Neuron (in vitro differentiated cells): Measurements from ENCODE around the gene TLL1.

ENCODE experiments used
- H2AFZ ChIP-seq: one replicate; pipeline ENCODE4 v1.6.1; 2013; ENCODE audit warnings: low read depth, mild to moderate bottlenecking, inconsistent platforms, low read length, moderate library complexity
- H3K27me3 ChIP-seq: one replicate; pipeline ENCODE4 v1.6.1; 2013; ENCODE audit warnings: low read length; ENCODE audit not compliant: insufficient read depth
- H3K36me3 ChIP-seq: one replicate; pipeline ENCODE4 v1.6.1; 2013; ENCODE audit warnings: low read length; ENCODE audit not compliant: insufficient read depth
- H3K4me1 ChIP-seq: one replicate; pipeline ENCODE4 v1.6.1; 2013; ENCODE audit warnings: low read length; ENCODE audit not compliant: insufficient read depth
- H3K4me3 ChIP-seq: 2 replicates; pipeline ENCODE4 v1.5.1; 2013; ENCODE audit warnings: mild to moderate bottlenecking, low read length, moderate library complexity
- H3K9me3 ChIP-seq: one replicate; pipeline ENCODE4 v1.6.1; 2013; ENCODE audit warnings: low read length

The TLL1 gene

DNA sequence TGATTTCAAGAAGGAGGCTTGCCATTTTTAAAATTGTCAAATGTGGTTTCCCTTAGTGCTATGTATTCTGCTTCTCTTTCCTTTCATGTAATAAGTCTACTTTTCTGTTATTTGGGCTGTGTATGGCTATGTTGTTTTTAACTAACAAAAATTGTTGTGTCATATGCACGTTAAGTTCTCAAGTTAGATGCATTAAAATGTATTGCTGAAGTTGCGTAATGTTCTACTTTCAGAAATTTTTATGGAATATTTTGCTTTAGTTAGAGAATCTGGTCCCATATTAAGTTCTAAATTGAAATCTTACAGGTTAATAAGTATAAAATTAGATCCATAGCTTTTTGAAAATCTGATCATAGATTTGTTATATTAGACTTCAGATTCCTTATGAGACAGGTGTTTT lies 133.2 kb downstream of the TLL1 start:
- no peak overlapping the region for H3K4me3 ChIP-seq
- H3K4me1 ChIP-seq, result no peaks in the 10 kb centered on the region
- H3K27me3 ChIP-seq, result no peaks in the 10 kb centered on the region

GRCh38 chr4:166008510-166008909 lies 135.5 kb downstream of the TLL1 start:
- Histone ChIP-seq H3K9me3 (no peaks in the 10 kb centered on the region), H3K36me3 (no peaks in the 10 kb centered on the region), H3K27me3 (no peaks in the 10 kb centered on the region), H3K4me3 (no peak overlapping the region), H2AFZ (no peak overlapping the region), H3K4me1 (no peaks in the 10 kb centered on the region)

More for the DNA sequence above, 133.2 kb downstream of the TLL1 start:
- Histone ChIP-seq H2AFZ (no peak overlapping the region), H3K36me3 (no peaks in the 10 kb centered on the region), H3K9me3 (no peaks in the 10 kb centered on the region)

- H3K4me1 ChIP-seq, result no peaks in the 10 kb centered on the region
These were observed 139.3 kb downstream of the TLL1 start for GRCh38 chr4:166012129-166013030.

GRCh38 chr4:166014411-166014810 lies 141.4 kb downstream of the TLL1 start:
- H3K4me3 ChIP-seq, result no peak overlapping the region
- H3K27me3 ChIP-seq, result no peaks in the 10 kb centered on the region
- no peaks in the 10 kb centered on the region for H3K4me1 ChIP-seq
- H3K36me3 ChIP-seq, result no peaks in the 10 kb centered on the region
- H2AFZ ChIP-seq, result no peak overlapping the region
- H3K9me3 ChIP-seq, result no peaks in the 10 kb centered on the region

More at GRCh38 chr4:166012129-166013030, 139.3 kb downstream of the TLL1 start:
- H3K27me3 ChIP-seq, result no peaks in the 10 kb centered on the region
- H3K9me3 ChIP-seq, result no peaks in the 10 kb centered on the region
- no peak overlapping the region for H3K4me3 ChIP-seq
- H3K36me3 ChIP-seq, result no peaks in the 10 kb centered on the region
- H2AFZ ChIP-seq, result no peak overlapping the region

GRCh38 chr4:166017804-166018203 lies 144.8 kb downstream of the TLL1 start:
- H3K9me3 ChIP-seq, result no peaks in the 10 kb centered on the region
- no peaks in the 10 kb centered on the region for H3K27me3 ChIP-seq
- H3K4me3 ChIP-seq, result no peak overlapping the region
- no peak overlapping the region for H2AFZ ChIP-seq
- no peaks in the 10 kb centered on the region for H3K4me1 ChIP-seq
- H3K36me3 ChIP-seq, result no peaks in the 10 kb centered on the region

DNA sequence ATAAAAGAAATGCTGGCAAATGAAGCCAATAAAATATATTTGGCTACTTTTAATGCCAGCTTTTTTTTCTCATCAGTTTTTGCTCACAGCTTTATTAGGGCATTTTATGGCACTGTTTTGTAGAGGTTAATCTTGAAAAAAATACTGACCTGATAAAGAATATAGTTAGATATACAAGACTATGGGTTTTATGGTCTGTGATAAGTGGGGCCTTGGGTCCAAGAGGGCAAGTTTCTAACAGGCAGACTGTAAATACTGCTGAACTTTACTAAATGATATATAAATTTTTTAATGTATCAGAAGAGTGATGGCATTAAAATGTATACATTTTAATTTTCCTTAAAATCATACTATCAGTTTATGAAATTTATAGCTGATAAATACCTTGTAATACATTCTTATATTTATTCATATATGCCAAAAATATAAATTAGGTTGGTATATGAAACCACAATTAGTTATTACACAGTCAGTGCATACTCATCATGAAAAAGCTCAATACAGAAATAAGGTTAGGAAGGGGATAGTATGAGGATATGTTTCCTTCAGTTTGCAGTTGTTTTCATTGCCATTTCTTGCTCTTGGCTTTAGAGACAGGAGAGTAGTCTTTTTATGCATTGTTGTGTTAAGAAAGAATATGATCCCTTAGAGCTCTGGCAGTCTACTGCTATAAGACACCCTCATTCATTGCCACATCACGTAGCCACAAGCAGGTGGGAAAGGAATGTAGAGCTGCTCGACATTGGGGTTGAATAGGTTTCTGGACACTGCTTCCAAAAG lies 146.6 kb downstream of the TLL1 start:
- Histone ChIP-seq H3K4me1 (no peaks in the 10 kb centered on the region), H3K36me3 (no peaks in the 10 kb centered on the region), H3K27me3 (no peaks in the 10 kb centered on the region), H2AFZ (no peak overlapping the region), H3K9me3 (no peaks in the 10 kb centered on the region), H3K4me3 (no peak overlapping the region)

DNA sequence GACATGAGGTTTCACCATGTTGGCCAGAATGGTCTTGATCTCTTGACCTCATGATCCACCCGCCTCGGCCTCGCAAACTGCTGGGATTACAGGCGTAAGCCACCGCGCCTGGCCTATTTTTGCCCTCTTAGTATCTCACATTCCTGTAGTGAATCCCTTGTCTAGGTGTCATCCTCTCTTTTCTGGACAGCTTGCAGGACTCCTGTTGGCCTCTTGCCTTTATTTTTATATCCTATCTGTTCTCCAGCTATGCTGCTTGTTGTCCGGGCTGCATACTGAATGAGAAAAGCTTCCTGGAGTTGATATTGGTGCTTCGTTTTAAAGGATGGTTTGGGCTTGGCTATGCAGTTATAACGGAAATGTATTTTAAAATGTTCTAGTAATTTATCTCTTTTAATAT lies 148.6 kb downstream of the TLL1 start:
- Histone ChIP-seq H2AFZ (no peak overlapping the region), H3K9me3 (no peaks in the 10 kb centered on the region), H3K36me3 (no peaks in the 10 kb centered on the region), H3K27me3 (no peaks in the 10 kb centered on the region), H3K4me3 (no peak overlapping the region), H3K4me1 (no peaks in the 10 kb centered on the region)

DNA sequence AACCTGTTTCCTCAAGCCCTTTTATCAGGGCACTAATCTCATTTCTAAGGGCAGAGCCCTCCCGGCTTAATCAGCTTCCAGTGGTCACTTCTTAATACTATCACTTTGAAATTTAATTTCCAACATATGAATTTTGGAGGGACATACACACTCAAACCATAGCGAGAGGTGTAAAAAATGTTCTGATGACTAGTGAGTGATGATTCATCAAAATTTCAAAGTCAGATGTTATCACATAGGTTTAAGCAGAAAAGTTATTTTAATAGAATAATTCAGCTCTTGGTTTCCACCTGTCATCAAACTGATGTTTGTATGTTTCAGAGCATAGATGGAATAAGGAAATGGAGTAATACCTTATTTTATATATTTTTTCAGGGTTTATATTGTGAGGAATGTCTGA lies 161.9 kb downstream of the TLL1 start:
- H2AFZ ChIP-seq, result no peak overlapping the region
- no peaks in the 10 kb centered on the region for H3K9me3 ChIP-seq
- H3K36me3 ChIP-seq, result no peaks in the 10 kb centered on the region
- H3K4me3 ChIP-seq, result no peak overlapping the region
- H3K27me3 ChIP-seq, result no peaks in the 10 kb centered on the region
- no peaks in the 10 kb centered on the region for H3K4me1 ChIP-seq

GRCh38 chr4:166039822-166040221 lies 166.8 kb downstream of the TLL1 start:
- H3K9me3 ChIP-seq, result no peaks in the 10 kb centered on the region
- no peaks in the 10 kb centered on the region for H3K27me3 ChIP-seq
- no peak overlapping the region for H3K4me3 ChIP-seq
- no peaks in the 10 kb centered on the region for H3K4me1 ChIP-seq
- no peaks in the 10 kb centered on the region for H3K36me3 ChIP-seq
- no peak overlapping the region for H2AFZ ChIP-seq

DNA sequence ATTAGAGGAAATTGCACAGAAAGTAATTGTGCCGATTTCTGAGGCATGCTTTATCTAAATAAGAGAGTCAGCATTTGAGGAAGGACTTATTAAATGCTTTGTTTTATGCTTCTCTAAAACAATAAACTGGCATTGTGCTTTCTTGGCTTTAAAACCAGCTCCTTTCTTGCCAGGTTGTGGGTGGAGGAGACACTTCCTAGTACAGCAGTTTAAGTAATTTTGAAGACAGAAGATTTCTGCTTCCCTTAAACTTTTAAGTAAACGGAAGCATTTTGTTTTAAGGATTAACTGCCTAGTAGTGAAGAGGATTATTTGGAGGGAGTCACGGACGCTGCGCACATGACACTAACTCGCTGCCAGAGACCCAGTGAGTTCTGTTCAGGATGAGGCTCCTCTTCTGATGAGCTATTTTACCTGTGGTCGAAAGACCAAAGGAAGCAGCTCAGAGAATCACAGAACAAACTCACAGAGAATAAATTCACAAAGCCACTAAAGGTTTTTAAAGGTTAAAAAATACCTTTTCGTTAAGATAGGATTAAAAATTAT lies 169.5 kb downstream of the TLL1 start:
- Histone ChIP-seq H3K4me3 (no peak overlapping the region), H2AFZ (no peak overlapping the region), H3K27me3 (no peaks in the 10 kb centered on the region), H3K9me3 (no peaks in the 10 kb centered on the region), H3K36me3 (no peaks in the 10 kb centered on the region), H3K4me1 (no peaks in the 10 kb centered on the region)

DNA sequence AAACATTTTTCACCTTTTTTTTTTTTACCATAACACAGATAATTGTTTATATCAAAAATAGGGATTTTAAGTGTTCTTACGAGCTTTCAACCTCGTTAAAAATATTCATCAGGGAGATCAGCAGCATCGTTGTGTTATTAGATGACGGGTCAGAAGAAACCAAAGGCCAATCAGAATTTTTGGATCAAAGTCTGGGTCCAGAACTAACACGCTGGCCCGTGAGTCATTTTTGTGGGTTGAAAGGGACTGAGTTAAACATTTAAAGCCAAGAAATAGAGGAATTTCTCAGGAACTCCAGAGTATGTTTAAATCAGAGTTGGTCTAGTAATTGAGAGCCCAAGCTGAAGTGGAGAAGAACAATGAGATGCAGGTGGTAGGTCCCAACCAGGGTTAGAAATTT lies 170.8 kb downstream of the TLL1 start:
- Histone ChIP-seq H3K36me3 (no peaks in the 10 kb centered on the region), H2AFZ (no peak overlapping the region), H3K4me1 (no peaks in the 10 kb centered on the region), H3K4me3 (no peak overlapping the region), H3K27me3 (no peaks in the 10 kb centered on the region), H3K9me3 (no peaks in the 10 kb centered on the region)

DNA sequence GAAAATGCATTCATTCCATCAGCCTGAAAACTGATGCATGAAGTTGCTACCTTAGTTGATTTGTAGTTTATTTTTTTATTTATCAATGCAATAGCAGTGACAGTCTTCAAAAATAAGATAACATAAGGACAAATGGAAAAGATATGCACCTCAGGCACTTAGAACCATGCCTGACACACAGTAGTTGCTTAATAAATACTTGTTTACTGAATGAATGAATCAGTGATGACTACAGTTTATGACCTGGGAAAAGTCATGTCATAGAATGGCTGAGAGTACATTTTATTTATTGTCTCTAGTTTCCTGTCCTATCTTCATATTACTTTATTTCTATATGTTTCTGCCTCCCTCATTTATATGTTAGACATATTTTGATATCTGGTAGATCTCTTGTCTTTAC lies 171.8 kb downstream of the TLL1 start:
- no peaks in the 10 kb centered on the region for H3K27me3 ChIP-seq
- H3K36me3 ChIP-seq, result no peaks in the 10 kb centered on the region
- no peaks in the 10 kb centered on the region for H3K9me3 ChIP-seq
- H3K4me3 ChIP-seq, result no peak overlapping the region
- no peaks in the 10 kb centered on the region for H3K4me1 ChIP-seq
- H2AFZ ChIP-seq, result no peak overlapping the region

- Histone ChIP-seq H3K4me1 (no peaks in the 10 kb centered on the region), H3K9me3 (no peaks in the 10 kb centered on the region), H2AFZ (no peak overlapping the region), H3K36me3 (no peaks in the 10 kb centered on the region), H3K27me3 (no peaks in the 10 kb centered on the region), H3K4me3 (no peak overlapping the region)
These were observed 172.4 kb downstream of the TLL1 start for GRCh38 chr4:166045457-166045856.
